HG03469 (cell line): ENCODE results near the gene CENPP.

ENCODE experiments used
- ATAC-seq: cut with Tn5 transposase; IDR thresholded peaks from one replicate; pipeline ENCODE4 v1.9.1; 2021; ENCODE audit warnings: mild to moderate bottlenecking, moderate library complexity, moderate number of reproducible peaks; ENCODE audit not compliant: unreplicated experiment

Gene CENPP

GRCh38 chr9:92503156-92503555 lies 177.4 kb downstream of the CENPP start:
- ATAC-seq, result no peak

- ATAC-seq, result no peak
Measured at GRCh38 chr9:92504881-92505280, 179.1 kb downstream of the CENPP start.

GRCh38 chr9:92506184-92506857 lies 180.6 kb downstream of the CENPP start:
- no peak for ATAC-seq

- no peak for ATAC-seq
Measured at GRCh38 chr9:92507005-92507404, 181.3 kb downstream of the CENPP start.

GRCh38 chr9:92507496-92507895 lies 181.7 kb downstream of the CENPP start:
- ATAC-seq, result no peak

GRCh38 chr9:92508018-92508820 lies 182.5 kb downstream of the CENPP start:
- ATAC-seq, result no peak

- no peak for ATAC-seq
Measured at GRCh38 chr9:92509050-92509449, 183.3 kb downstream of the CENPP start.

- ATAC-seq, result no peak
Measured at GRCh38 chr9:92510747-92511146, 185.0 kb downstream of the CENPP start.

- ATAC-seq, result no peak
Measured at GRCh38 chr9:92512622-92513021, 186.9 kb downstream of the CENPP start.

- no peak for ATAC-seq
Measured at GRCh38 chr9:92513349-92513748, 187.6 kb downstream of the CENPP start.

GRCh38 chr9:92514635-92515034 lies 188.9 kb downstream of the CENPP start:
- no peak for ATAC-seq

- no peak for ATAC-seq
Measured at GRCh38 chr9:92516521-92516920, 190.8 kb downstream of the CENPP start.

GRCh38 chr9:92517046-92517445 lies 191.3 kb downstream of the CENPP start:
- ATAC-seq, result no peak

GRCh38 chr9:92518199-92518598 lies 192.4 kb downstream of the CENPP start:
- no peak for ATAC-seq

- ATAC-seq, result no peak
Measured at GRCh38 chr9:92520837-92521236, 195.1 kb downstream of the CENPP start.

- no peak for ATAC-seq
Measured at GRCh38 chr9:92522983-92523970, 197.5 kb downstream of the CENPP start.

- ATAC-seq, result no peak
Measured at GRCh38 chr9:92524881-92525280, 199.1 kb downstream of the CENPP start.

GRCh38 chr9:92525306-92525705 lies 199.6 kb downstream of the CENPP start:
- ATAC-seq, result no peak

- no peak for ATAC-seq
Measured at GRCh38 chr9:92527291-92527828, 201.6 kb downstream of the CENPP start.

GRCh38 chr9:92527832-92528521 lies 202.2 kb downstream of the CENPP start:
- ATAC-seq, result no peak
